Metanephros (tissue), 2 donors: Measurements from ENCODE around the gene PLGRKT. TPM values are rescaled to one million over a fixed set of nuclear protein-coding genes. Genes with fewer than 3 reads are reported as not detected.

Experiments used
- small RNA-seq: library from RNA; depleted of rRNA; stranded (forward); fragments of <200 nt; gene quantifications from one replicate; pipeline ENCODE3, GENCODE V24; 2014; ENCODE audit warnings: low replicate concordance
- total RNA-seq: library from RNA; depleted of rRNA; stranded (reverse); fragments of >200 nt; gene quantifications from one replicate; pipeline ENCODE4 v1.2.3, GENCODE V29; 2014

Gene PLGRKT, protein sequence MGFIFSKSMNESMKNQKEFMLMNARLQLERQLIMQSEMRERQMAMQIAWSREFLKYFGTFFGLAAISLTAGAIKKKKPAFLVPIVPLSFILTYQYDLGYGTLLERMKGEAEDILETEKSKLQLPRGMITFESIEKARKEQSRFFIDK
- total RNA-seq: 28.9 TPM

DNA sequence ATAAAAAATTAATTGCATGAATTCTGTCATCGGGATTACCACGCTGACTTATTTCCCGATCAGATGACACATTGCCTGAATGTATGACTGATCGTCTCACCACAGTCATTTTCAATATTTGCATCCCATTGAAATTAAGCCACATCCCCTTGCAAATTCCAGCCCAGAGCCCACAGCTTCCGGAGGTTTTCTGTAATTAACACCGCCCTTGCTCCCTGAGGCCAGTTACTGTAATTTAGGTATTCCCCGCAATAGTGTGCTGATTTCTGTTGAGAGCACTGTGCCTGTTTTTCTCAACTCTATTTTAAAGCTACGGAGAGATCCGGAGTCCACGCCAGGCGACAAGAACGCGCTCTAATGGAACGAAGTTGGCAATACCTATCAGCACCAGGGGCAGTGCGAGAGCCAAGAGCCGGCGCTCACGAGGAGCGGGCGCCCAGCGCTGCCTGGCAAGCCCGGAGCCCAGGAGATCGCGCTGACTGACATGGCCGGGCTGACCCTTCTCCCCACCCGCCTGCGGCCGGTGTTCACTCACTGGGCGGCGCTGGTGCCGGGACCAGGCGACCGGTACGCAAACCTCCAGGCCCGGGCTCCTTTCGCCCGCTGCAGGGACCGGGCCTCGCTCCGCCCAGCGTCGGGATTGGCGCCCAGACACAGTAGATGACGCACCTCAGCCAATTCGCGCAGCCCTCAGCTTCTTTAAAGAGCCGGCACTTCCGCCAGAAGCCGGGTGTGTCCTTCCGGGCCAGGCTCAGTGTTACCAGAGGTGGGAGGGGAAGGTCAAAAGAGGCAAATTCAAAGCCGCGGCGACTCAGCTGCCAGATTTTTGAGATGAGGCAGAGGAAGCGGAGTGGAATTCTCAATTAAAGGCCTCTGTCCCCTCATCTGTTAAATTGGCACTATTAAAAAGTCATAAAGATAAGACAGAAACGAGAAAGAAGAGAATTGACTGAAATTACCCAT lies at the start of gene PLGRKT:
TSS of gene PLGRKT (minus strand) at position 672 of the 963 bp plus-strand sequence. CDS start 5,948 bp downstream, outside the sequence.

DNA sequence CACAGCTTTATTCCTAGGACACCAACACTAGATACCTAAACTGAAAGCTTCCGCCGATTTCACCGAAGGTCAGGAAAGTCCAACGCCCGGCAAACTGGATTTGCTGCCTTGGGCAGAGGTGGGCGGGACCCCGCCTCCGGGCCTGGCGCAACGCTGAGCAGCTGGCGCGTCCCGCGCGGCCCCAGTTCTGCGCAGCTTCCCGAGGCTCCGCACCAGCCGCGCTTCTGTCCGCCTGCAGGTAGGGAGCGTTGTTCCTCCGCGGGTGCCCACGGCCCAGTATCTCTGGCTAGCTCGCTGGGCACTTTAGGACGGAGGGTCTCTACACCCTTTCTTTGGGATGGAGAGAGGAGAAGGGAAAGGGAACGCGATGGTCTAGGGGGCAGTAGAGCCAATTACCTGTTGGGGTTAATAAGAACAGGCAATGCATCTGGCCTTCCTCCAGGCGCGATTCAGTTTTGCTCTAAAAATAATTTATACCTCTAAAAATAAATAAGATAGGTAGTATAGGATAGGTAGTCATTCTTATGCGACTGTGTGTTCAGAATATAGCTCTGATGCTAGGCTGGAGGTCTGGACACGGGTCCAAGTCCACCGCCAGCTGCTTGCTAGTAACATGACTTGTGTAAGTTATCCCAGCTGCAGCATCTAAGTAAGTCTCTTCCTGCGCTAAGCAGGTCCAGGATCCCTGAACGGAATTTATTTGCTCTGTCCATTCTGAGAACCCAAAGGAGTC lies 12.8 kb upstream of the PLGRKT start, which contains the start of gene CD274:
TSS of gene CD274 (plus strand) at position 184 of the 733 bp plus-strand sequence. CDS start 5,572 bp downstream, outside the sequence.

DNA sequence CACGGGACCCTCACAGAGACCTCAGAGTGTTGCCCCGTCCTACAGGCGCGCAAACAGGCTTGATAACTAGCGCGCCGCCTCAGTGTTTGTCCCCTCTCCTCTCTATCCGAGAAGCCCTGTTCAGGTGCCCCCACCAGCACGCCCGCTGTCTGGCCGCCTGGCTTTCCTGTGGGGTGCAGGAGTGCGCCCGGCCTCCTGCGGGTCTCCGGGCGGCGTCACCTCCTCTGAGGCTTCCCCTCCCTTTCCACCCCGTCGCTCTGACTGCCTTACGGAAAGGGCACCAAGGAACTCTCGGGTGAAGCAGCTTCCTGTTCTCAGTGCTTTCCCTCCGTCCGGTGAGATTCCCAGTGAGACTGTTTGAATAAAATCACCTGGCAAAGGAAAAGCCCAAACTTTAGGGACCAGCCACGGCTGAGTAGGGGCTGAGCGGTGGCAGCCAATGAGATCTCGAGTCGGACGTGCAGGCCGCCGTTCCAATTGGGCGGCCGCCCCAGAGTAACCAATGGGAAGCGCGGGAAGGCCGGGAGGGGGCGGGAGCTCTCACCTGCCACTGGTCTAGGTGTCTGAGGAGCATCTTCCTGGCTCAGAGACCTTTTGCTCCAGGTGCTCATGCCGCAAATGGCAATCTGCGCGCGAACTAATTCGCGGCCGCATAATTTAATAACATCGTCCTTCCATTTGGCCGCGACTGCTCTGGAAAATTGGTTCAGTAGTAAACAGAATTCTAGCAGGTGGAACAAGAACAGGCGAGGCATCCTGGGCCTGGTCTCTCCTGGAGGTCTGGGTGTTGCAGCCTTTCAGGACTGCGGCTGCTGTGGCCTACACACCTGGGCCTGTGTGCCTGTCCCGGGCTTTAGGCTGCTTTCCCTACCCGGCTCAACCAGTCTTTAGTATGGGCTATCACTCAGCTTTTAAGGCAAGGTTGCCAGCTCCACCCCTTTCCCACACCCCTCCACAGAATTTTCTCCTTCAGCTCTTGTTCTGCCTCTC lies 98.4 kb downstream of the PLGRKT start, which contains the start of gene RLN1:
TSS of gene RLN1 (minus strand) at position 885 of the 990 bp plus-strand sequence. CDS start at position 755, 130 bp downstream.

Small RNAs within 50 kb of the gene (small RNA-seq; reads per million reads assigned to genes)
- not detected for gene AL135786.1
- gene HMGN2P31: not detected

Other genes starting within 250 kb of the PLGRKT start
- gene INSL4, start 206.5 kb downstream of the PLGRKT start, total RNA-seq: not detected
- 1.3 TPM for gene RLN2, start 133.2 kb downstream of the PLGRKT start, total RNA-seq
- gene RLN1, start 98.0 kb downstream of the PLGRKT start, total RNA-seq: 0.64 TPM
- gene CD274, start 12.6 kb upstream of the PLGRKT start, total RNA-seq: 2.7 TPM
- 0.64 TPM for gene PDCD1LG2, start 72.6 kb upstream of the PLGRKT start, total RNA-seq
- 50.4 TPM for gene RIC1, start 191.2 kb upstream of the PLGRKT start, total RNA-seq